Central memory CD4-positive, alpha-beta T cell (primary cell): ENCODE results near the gene HERC4.
"Not testable (repeated sequence)": the region's sequence is repeated elsewhere in the genome, so short reads cannot be mapped to it uniquely, and the experiment has no call there.

Experiments
- DNase-seq: peaks from one replicate; pipeline ENCODE4 v3.0.0; 2022

The HERC4 gene

DNA sequence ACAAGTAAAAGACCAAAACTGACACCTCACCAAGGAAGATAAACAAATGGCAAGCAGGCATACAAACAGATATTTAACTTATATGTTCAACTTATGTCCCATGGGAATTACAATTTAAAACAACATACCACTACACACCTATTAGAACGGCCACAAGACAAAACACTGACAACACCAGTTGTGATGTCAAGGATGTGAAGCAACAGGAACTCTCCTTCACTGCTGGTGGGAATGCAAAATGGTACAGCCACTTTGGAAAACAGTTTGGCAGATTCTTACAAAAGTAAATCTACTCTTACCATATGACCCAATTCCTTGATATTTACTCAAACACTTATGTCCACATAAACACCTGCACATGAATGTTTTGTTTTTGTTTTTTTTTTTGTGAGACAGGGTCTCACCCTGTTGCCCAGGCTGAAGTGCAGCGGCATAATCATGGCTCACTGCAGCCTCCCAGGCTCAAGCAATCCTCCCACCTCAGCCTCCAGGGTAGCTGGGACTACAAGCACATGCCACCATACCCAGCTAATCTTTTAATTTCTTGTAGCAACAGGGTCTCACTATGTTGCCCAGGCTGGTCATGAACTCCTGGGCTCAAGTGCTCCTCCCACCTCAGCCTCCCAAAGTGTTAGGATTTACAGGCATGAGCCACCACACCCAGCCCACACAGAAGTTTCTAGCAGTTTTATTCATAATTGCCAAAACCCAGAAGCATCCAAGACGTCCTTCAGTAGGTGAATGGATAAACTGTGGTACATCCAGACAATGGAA is 27.3 kb downstream of the HERC4 start:
- DNase-seq: no peak

DNA sequence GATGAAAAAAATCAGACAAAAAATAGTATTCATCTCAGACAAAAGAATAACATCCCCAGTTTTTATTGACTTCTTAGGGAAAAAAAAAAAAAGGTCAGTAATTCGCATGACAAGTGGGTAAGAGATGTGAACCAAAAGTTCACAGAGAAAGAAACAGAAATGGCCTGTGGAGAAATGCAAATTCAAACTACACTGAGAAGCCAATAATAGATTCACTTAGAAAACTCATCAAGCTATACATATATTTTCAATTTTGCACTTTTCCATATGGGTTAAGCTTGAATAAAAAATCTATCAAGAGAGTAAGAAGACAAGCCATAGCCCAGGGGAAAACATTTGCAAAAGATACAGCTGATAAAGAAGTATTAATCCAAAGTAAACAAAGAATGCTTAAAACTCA is 28.0 kb downstream of the HERC4 start:
- no peak for DNase-seq

DNA sequence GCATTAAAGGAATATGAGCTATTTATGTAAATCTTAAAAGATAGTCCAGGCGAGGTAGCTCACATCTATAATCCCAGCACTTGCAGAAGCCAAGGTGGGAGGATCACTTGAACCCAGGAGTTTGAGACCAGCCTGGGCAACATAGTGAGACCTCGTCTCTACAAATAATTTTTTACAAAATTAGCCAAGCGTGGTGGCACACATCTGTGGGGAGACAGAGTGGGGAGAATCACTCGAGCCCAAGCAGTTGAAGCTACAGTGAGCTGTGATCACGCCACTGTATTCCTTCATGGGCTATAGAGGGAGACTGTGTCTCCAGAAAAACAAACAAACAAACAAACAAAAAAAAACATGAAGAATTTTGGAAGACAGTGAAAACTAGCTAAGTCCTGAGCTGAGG is 28.4 kb downstream of the HERC4 start:
- DNase-seq: no peak

DNA sequence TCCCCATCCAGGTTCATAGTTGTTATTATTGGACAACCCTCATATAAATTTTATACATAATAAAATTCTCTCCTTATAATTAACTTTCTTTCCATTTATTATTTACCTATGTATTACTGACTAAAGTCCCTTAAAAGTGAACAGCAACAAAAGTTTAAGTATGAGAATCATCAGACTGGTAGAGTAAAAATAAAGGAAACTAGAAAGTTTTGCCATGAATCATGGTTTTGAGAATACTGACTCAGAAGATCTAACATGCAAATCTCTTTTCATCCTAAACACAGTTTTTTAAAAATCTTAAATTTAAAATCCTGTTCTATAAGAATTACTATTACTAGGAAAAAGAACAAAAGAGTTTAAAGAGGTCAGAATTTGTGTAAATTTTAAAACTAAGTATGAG is 32.1 kb downstream of the HERC4 start:
- DNase-seq: no peak

DNA sequence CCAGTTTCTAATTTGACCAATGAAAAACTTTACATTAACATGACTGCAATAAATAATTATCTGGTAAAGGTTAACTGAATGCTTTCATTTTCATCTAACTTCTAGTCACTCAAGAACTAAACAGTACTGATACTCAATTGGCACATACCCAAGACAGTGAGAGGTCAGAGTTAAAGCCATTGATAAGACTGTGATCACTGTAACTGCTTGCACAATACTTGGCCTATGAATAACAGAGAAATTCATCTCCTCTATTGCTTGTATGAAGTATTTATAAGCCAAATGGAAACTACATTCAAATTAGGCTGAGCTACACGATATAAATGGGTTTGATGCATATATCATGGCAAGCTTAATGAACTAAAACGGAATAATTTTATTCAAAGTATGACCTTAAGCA is 43.0 kb downstream of the HERC4 start:
- DNase-seq: no peak

DNA sequence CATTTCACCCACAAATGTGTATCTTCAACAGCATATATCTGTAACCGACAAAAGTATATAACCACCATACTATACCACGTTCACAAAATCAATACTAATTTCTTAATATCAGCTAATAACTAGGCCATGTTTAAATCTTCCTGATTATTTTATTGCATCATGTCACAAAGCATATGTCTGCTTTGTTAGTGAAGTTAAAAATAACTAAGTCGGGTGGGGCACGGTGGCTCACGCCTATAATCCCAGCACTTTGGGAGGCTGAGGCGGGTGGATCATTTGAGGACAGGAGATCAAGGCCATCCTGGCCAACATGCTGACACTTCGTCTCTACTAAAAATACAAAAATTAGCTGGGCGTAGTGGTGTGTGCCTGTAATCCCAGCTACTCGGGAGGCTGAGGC is 47.7 kb downstream of the HERC4 start:
- DNase-seq: no peak

DNA sequence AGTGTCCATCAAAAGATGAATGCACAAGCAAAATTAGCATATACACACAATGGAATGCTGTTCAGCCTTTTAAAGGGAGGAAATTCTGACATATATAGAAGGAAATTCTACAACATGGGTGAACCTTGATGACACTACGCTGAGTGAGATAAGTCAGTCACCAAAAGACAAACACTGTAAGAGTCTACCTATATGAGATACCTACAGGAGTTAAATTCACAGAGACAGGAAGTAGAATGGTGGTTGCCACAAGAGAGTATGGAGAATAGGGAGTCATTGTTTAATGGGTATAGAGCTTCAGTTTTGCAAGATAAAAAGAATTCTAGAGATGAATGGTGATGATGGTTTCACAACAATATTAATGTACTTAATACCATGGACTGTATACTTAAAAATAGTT is 51.8 kb downstream of the HERC4 start:
- no peak for DNase-seq

DNA sequence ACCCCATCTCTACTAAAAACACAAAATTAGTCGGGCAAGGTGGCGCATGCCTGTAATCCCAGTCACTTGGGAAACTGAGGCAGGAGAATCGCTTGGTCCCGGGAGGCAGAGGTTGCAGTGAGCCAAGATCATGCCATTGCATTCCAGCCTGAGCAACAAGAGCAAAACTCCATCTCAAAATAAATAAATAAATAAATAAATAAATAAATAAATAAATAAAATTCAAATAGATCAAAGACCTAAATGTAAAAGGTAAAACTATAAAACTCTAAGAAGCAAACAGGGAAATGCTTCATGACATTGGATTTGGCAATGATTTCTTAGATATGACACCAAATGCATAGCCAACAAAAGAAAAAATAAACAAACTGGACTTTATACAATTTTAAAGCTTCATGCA is 52.8 kb downstream of the HERC4 start:
- not testable (repeated sequence) for DNase-seq

DNA sequence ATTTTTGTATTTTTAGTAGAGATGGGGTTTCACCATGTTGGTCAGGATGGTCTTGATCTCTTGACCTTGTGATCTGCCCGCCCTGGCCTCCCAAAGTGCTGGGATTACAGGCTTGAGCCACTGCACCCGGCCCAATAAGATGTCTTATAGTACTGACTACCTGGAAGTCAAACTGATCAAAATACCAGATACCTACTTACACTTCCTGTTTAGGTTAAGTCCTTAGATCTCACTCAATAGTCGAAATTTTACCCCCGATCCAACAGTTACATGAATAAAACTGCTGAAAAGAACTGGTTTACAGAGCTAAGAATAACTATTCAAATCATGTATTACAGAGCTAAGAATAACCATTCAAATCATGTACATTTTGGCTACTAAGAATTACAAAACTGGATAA is 58.6 kb downstream of the HERC4 start:
- not testable (repeated sequence) for DNase-seq

DNA sequence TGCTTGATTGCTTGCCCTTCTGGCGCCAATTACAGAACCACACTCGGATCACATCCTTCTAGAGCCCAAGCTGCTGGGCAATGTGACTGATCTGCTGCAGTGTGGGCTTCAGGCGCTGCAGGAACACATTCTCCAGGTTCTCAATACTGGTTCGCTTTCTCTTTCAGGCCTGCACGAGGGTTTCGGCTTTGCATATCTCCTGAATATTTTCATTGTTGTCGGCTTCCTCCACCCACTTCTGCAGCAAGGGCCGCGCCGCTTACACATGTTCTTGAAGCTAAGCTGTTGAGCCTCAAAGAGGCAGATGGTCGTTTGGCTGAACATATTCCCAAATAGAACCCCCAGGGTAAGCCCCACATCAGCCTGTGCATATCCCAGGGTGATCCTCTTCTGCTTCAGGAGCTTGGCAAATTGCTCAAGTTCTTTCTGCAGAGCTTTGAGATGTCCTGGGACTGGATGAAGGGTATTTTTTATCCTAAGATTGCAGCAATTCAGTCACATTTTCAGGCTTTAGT is 64.6 kb downstream of the HERC4 start:
- no peak for DNase-seq

DNA sequence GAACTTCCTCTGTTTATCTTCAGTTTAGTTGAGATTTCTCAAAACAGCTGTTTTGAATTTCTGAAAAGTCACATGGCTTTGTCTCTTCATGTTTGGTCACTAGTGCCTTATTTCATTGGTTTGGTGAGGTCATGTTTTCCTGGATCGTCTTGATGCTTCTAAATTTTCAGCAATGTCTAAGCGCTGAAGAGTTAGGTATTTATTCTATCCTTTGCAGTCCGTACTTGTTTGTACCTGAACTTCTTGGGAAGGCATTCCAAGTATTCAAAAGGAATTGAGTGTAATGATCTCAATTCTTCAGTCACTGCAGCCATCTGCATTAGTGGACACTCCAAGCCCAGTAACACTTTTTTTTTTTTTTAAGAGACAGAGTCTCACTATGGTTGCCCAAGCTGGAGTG is 67.7 kb downstream of the HERC4 start:
- DNase-seq: no peak

DNA sequence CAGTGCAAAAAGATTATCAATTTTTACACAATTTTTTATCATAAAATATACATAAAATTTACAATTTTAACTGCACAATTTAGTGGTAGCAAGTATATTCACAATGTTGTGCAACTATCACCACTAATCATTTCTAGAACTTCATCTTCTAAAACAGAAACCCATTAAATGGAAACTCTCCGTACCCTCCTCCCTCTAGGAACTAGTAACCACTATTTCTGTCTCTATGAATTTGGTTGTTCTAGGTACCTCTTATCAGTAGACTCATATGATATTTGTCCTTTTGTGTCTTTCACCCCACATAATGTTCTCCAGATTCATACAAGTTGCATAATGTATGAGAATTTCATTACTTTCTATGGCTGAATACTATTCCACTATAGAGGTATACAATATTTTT is 73.5 kb downstream of the HERC4 start:
- no peak for DNase-seq

DNA sequence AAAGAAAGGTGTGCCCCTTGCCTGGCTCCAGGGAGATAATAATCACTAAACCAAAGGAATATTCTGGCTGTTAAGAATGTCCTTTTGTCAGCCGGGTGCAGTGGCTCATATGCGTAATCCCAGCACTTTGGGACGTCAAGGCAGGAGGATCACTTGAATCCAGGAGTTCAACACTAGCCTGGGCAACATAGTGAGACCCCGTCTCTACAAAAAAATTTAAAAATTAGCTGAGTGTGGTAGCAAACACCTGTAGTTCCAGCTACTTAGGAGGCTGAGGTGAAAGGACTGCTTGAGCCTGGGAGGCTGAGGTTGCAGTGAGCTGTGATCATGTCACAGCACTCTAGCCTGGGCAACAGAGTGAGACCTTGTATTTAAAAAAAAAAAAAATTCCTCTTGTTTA is 74.1 kb downstream of the HERC4 start:
- no peak for DNase-seq

DNA sequence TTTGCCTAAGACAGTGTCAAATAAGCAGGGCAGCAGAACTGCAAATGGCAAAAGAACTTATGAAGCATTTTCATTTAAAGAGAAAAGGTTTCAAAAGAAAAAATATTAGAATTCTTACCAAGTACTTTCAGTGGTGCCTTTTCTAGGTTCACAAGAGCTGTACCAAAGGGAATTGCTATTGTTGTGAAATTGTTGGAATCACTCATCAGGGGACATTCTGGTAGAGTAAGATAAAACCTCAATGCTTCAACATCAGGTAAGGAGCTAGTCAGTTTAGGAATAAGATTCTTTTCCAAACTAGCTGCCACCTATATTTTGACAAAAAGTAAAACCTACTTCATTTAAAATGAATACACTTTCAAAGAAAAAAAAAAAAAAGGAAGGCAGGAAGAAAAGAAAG is 85.0 kb downstream of the HERC4 start:
- DNase-seq: no peak

DNA sequence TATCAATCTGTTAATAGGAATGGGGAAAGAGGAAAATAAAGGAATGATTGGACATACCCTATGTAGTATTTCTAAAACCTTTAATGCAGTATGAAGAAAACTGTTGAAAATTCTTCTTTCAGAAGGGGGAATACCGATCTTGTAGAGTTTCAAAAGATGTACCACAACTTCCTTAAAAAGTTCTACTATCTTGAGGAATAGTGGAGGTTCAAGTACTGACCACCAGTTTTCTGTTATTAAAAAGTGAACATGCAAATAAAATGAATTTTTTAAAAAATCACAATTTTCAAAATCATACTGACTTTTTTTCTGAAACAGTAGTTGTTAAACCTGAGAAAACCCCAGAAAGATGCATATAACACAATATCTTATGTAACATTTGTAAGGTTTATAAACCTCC is 86.5 kb downstream of the HERC4 start:
- no peak for DNase-seq

DNA sequence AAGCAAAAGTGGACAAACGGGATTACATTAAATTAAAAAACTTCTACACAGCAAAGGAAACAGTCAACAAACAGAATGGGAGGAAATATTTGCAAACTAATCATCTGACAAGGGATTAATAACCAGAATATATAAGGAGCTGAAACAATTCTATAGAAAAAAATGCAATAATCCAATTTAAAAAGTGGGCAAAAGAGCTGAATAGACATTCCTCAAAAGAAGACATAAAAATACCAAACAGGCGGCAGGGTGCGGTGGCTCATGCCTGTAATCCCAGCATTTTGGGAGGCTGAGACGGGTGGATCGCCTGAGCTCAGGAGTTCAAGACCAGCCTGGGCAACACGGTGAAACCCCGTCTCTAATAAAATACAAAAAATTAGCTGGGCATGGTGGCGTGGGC is 92.5 kb downstream of the HERC4 start:
- not testable (repeated sequence) for DNase-seq

DNA sequence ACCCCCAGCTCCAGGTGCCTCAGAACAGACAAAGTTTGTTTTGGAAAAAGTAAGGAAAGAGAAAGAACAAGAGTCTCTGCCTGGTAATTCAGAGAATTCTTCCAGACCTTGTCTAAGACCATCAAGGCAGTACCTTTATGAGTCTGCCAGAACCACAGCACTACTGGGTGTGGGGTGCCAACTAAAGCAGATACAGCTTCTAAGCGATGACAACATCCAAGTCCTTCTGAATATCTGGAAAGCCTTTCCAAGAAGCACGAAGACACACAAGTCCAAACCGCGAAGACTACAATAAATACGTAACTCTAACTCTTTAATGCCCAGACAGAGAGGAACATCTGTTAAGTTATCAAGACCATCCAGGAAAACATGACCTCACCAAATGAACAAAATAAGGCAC is 96.3 kb downstream of the HERC4 start:
- DNase-seq: no peak

DNA sequence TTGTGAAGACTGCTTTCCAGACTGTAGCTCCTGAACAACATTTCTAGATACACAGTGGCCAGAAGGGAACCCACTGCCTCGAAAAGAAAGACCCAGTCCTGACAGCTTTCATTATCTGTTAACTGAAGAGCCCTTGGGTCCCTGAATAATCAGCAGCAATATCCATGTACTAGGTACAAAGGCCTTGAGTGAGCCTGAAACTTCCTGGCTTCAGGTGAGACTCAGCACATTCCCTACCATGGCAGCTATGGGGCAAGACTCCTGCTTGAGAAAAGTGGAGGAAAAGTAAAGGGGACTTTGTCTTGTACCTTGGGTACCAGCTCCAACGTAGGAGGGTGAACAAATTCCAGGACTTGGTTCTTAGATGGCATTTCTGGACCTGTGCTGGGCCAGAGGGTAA is 97.8 kb downstream of the HERC4 start:
- no peak for DNase-seq

DNA sequence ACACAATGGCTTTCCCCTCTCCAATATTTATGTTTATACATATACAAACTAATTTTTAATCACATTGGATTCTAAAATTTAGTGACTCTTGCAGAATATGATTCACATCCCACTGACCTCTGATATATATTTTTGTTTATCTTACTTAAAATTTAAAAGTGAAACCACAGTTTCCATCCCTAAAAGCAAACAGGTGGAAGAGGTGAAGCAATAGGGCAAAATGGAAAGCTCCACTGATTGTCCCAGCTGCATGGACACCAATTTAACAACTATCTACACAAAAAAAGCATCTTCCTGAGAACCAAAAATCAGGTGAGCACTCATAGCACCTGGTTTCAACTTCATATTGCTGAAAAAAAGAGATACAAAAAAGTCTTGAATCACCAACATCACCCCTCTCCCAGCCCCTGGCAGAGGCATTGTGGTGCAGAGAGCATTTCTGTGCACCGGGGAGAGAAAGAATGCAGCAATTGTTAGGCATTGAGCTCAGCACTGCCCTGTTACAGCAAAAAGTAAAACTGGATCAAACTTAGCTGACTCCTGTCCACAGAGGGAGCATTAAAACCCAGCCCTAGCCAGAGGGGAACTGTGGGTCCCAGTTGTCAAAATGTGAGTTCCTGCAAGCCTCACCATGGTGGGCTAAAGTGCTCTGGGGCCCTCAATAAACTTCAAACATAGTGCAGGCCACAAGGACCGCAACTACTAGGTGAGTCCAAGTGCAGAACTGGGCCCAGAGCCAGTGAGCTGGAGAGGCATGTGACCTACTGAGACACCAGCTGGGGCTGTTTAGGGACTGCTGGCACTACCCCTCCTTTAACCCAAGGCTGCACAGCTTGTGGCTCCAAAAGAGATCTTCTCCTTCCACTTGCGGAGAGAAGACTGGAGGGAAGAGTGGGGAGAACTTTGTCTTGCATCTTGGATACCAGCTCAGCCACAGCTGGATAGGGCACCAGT is 98.5 kb downstream of the HERC4 start:
- DNase-seq: no peak

DNA sequence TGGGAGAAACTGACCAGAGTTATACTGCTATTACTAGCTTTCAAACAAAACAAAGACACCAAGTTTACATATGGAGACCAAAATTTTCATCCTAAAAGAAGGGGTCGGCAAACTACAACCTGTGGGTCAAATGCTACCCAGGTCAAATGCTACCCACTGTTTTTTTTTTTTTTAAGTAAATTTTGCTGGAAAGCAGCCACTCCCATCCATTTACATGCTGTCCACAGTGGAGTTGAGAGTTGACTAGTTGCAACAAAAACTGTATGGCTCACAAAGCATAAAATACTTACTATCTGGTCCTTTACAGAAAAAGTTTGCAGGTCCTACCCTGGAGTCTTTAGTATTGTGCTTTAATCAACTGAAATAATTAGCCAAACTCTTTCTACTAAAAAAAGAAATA is 99.2 kb downstream of the HERC4 start:
- no peak for DNase-seq

DNA sequence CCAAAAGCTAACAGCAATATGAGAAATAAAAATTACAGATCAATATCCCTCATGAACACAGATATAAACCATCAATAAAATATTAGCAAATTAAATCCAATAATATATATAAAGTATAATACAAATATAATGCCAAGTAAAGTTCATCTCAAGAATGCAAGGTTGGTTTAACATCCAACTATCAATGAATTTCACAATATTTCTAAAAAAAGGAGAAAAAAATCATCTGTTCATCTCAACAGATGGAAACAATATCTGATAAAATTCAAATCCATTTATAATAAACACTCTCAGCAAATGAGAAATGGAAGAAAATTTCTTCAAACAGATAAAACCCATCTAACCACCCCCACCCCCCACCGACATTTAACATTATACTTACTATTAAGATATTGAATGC is 103.8 kb downstream of the HERC4 start:
- DNase-seq: no peak

DNA sequence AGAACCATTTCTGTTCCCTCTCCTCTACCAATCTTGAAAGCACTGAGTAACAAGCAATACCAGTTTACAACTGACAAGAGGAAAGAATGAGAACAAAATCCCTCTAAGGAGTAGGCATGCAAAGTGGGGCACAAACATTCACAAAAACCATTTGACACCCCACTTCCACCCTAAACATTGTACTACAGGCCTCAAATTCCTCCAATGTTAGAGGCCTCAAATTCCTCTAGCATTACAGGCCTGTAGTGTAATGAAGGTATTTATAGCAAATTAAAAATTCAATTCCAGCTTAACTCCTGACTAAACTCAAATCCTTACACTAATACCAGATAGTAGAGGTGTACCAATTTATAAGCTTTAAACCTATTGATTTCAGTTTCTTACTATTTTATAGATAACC is 105.2 kb downstream of the HERC4 start:
- DNase-seq: no peak

DNA sequence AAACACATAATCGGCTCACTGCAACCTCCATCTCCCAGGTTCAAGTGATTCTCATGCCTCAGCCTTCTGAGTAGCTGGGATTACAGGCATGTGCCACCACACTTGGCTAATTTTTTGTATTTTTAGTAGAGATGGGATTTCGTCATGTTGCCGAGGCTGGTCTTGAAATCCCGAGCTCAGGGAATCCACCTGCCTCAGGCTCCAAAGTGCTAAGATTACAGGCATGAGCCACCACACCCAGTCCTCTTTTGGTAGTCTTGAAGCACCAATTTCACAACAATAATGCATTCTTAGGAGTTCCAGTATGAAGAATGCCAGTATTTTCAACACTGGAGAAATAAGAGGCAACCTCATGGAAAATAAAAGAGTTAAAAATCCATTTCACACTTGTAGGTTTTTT is 109.0 kb downstream of the HERC4 start:
- DNase-seq: not testable (repeated sequence)

DNA sequence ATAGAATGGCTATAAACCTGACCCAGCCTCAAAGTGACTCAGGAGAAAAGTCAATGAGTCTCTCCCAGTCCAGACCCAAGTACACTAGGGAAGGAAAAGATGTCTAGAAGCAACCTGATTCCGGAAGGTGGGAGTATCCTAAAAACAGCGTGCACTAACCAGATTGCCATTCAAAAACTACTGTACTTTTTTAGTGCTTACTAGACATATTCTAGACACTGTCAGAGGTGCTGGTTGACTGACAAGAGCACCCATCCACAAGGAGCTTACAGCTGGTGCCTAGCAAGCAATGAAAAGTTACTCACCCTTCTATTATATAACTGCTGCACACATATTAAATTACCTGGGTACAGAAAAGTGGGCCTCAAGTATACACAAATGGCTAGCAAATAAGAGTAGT is 109.6 kb downstream of the HERC4 start:
- no peak for DNase-seq
